ENCODE measurements around the gene CLN3. TPM values are rescaled to one million over a fixed set of nuclear protein-coding genes. Genes with fewer than 3 reads are reported as not detected.

Gene CLN3
- total and polyA plus RNA-seq, 8 donors: 22.1 to 72.8 (median 25.7) TPM

DNA sequence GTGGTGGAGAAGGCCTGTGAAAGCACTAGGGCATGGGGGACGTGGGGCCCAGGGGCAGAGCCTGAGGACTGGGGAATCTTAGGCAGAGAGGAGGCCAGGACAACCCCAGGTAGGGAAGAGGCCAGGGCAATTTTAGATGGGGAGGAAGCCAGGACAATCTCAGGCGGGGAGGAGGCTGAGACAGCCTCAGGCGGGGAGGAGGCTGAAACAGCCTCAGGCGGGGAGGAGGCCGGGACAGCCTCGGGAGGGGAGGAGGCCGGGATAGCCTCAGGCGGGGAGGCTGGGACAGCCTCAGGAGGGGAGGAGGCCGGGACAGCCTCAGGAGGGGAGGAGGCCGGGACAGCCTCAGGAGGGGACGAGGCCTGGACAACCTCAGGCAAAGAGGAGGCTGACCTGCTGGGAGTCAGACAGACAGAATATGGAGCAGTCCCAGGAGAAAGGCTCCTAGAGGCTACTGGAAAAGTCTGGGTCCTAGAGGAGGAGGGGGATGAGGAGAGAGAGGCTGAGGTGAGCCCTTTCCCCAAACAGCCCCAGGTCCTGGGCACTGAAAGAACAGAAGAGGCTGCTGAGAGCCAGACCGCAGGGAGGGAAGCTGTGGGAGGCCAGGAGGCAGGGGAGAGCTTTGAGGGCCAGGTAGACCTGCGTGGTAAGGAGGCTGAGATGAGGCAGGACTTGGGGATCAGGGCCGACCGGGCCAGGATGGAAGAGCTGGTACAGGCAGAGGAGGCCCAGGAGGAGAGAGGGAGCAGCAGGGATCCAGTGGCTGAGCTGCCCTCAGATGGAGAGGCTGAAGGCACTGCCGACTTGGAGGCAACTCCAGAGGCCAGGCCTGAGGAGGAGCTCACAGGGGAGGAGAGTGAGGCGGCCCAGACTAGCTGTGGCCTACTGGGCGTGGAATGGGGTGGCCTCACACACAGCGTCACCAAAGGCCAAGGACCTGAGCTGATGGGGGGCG lies 4.2 kb upstream of the CLN3 start:
- ATAC-seq: no peak
- H3K27me3 ChIP-seq: no peaks in the 10 kb centered on the region
- H3K4me1 ChIP-seq: peaks cover 0 to 37% of the 10 kb centered on the region in 2 donors
- no peaks in the 10 kb centered on the region for H3K9me3 ChIP-seq
- peaks cover 0 to 32% of the 10 kb centered on the region in 2 donors for H3K36me3 ChIP-seq
- peak overlapping the region in 1 of 2 donors; percentile 96 for H3K4me3 ChIP-seq
- intact Hi-C loops (cut with DNase I): no loop called here
- TF ChIP-seq, protein P1, sequence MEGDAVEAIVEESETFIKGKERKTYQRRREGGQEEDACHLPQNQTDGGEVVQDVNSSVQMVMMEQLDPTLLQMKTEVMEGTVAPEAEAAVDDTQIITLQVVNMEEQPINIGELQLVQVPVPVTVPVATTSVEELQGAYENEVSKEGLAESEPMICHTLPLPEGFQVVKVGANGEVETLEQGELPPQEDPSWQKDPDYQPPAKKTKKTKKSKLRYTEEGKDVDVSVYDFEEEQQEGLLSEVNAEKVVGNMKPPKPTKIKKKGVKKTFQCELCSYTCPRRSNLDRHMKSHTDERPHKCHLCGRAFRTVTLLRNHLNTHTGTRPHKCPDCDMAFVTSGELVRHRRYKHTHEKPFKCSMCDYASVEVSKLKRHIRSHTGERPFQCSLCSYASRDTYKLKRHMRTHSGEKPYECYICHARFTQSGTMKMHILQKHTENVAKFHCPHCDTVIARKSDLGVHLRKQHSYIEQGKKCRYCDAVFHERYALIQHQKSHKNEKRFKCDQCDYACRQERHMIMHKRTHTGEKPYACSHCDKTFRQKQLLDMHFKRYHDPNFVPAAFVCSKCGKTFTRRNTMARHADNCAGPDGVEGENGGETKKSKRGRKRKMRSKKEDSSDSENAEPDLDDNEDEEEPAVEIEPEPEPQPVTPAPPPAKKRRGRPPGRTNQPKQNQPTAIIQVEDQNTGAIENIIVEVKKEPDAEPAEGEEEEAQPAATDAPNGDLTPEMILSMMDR (IDR thresholded peaks at IDR 0.05): no peak
- no peak for DNase-seq
- peak overlapping the region in 1 of 2 donors; percentile 91 for H3K27ac ChIP-seq

DNA sequence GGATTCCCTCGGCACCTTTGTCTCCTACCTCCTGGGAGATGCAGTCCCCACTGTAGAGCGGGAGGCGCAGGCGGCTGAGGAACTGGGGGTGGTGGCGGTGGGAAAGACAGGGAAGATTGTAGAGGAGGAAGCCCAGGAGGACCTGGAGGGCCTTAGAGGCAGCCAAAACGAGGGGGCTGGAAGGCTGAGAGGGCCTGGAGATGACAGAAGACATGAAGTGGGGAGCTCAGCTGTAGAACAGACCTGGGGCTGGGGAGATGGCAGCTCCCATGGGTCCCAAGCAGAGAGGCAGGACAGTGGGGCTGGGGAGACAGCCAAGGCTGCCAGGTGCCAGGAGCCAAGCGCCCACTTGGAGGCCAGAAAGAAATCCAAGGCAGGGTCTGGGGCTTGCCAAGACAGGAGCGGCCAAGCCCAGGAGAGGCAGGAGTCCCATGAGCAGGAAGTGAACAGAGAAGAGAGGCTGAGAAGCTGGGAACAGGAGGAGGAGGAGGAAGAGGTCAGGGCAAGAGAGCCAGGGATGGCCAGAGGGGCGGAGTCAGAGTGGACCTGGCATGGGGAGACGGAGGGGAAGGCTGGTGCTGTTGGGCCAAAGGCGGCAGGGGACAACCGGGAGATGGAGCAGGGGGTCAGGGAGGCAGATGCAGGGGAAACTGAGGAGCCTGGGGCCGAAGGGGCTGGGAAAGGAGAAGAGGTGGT lies 3.4 kb upstream of the CLN3 start:
- intact Hi-C loops (cut with DNase I): no loop called here
- Histone ChIP-seq H3K9me3 (no peaks in the 10 kb centered on the region), H3K36me3 (peaks cover 0 to 28% of the 10 kb centered on the region in 2 donors), H3K27me3 (no peaks in the 10 kb centered on the region), H3K4me1 (peaks cover 0 to 45% of the 10 kb centered on the region in 2 donors), H3K4me3 (peak overlapping the region; percentile 15 to 96), H3K27ac (peak overlapping the region; percentile 72 to 91)
- ATAC-seq (no peak), DNase-seq (peak in 1 of 4 donors; percentile 84)
- TF ChIP-seq, protein P1 (IDR thresholded peaks at IDR 0.05): no peak

DNA sequence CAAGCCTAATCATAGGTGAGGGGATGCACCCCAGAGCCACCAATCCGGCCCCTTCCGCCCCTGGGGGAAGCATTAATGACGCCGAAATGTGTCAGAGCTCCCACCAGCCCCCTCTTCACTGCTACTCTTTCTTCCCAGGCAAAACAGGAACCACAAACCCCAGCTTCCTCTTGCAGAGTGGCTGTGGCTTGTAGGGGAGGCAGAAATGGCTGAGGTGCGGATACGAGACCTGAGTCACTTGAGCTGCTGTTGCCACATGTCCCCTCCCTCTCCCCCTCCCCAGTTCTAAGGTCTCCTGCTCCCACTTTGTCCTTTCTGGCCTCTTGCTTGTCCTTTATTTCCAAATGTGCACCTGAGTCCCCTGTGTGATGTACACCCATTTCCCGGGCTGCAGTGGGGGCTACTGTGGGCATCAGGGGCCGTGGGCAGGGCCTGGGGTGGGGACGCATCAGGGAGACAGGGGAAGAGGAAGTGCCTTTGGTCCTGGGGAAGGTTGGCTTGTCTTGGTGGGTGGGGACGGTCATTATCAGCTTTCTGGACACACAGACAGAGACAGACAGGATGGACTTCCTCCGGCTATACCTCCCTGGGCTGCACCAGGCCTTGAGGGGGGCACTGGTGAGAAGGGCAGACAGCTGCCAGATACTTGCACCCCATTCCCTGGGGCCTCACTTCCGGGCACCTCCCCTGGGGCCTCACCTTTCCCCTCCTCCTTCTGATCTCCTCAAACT lies 2.4 kb upstream of the CLN3 start, which contains the start of gene APOBR:
Gene APOBR, plus strand, starts transcription at position 523 of the 731 bp plus-strand sequence. Its CDS starts 39 bp downstream, at position 562.
- H3K4me3 ChIP-seq: peak within 1 kb of the TSS; percentile 15 to 96
- H3K4me1 ChIP-seq: peaks cover 3 to 55% of the 10 kb centered on the region in 2 donors
- peaks cover 0 to 27% of the 10 kb centered on the region in 2 donors for H3K36me3 ChIP-seq
- intact Hi-C loops (cut with DNase I): no loop called here
- H3K27me3 ChIP-seq: no peaks in the 10 kb centered on the region
- DNase-seq (peak in 2 of 4 donors; percentile 80 to 84), ATAC-seq (peak; percentile 11)
- no peaks in the 10 kb centered on the region for H3K9me3 ChIP-seq
- peak within 1 kb of the TSS; percentile 72 to 91 for H3K27ac ChIP-seq
- TF ChIP-seq, protein P1 (IDR thresholded peaks at IDR 0.05): no peak

DNA sequence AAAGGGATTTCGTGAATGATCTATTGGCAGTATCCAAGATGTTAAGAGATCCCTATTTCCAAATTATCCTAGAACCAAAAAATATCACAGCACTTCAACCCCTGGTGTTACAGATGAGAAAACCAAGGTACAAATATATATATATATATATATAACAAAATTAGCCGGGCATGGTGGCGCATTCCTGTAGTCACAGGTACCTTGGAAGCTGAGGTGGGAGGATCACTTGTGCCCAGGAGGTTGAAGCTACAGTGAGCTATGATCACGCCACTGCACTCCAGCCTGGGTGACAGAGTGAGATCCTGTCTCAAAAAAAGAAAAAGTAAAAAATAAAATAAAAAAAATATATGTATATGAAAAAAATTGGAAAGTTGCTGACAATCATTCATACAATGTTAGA lies 637 bp upstream of the CLN3 start:
- TF ChIP-seq, protein P1 (IDR thresholded peaks at IDR 0.05): no peak
- DNase-seq: no peak
- intact Hi-C loops (cut with DNase I): no loop called here
- Histone ChIP-seq H3K36me3 (peaks cover 0 to 27% of the 10 kb centered on the region in 2 donors), H3K27ac (peak overlapping the region; percentile 91 to 94), H3K9me3 (no peaks in the 10 kb centered on the region), H3K4me3 (peak overlapping the region in 1 of 2 donors; percentile 96), H3K4me1 (peaks cover 3 to 59% of the 10 kb centered on the region in 2 donors), H3K27me3 (no peaks in the 10 kb centered on the region)
- ATAC-seq: no peak

All from left lung (tissue), 10 donors.